HFF-Myc (cell line): Measurements from ENCODE around the gene ATF5.

Experiments used
- DNase-seq: peaks from one replicate; pipeline ENCODE4 v3.0.0-alpha.2; 2011; ENCODE audit warnings: low read depth; ENCODE audit errors: extremely low read depth
- H3K4me3 ChIP-seq: replicated peaks from 2 replicates; pipeline ENCODE4 v1.5.1; 2011; ENCODE audit warnings: low read depth, mild to moderate bottlenecking, control low read depth, low read length
- CTCF ChIP-seq: IDR thresholded peaks from 2 replicates; pipeline ENCODE4 v1.5.1; 2012; ENCODE audit warnings: mild to moderate bottlenecking, low read depth, low read length, control low read depth; ENCODE audit errors: missing control alignments

ATF5 gene

GRCh38 chr19:49929121-49929610 lies at the start of gene ATF5, which contains the start of gene NUP62:
Gene ATF5 (plus strand): TSS chr19:49929205. CDS start chr19:49930851, 1,646 bp downstream.
Gene NUP62 (minus strand): TSS chr19:49929504. CDS start chr19:49909807, 19,697 bp downstream.
- peak; percentile 56 for DNase-seq
- TF ChIP-seq CTCF = no peak
- H3K4me3 ChIP-seq = peak within 1 kb of the TSS; percentile 86

GRCh38 chr19:49879243-49879963 lies 49.6 kb upstream of the ATF5 start:
- no peak overlapping the region for H3K4me3 ChIP-seq
- DNase-seq = no peak
- no peak for TF ChIP-seq CTCF

- H3K4me3 ChIP-seq = no peak overlapping the region
- DNase-seq = no peak
- no peak for TF ChIP-seq CTCF
These were observed 48.7 kb upstream of the ATF5 start for GRCh38 chr19:49880162-49880869.

GRCh38 chr19:49881186-49881585 lies 47.8 kb upstream of the ATF5 start:
- DNase-seq = no peak
- no peak for TF ChIP-seq CTCF
- no peak overlapping the region for H3K4me3 ChIP-seq

- no peak for DNase-seq
- no peak for TF ChIP-seq CTCF
These were observed 47.2 kb upstream of the ATF5 start for GRCh38 chr19:49881672-49882394.

GRCh38 chr19:49882643-49883042 lies 46.4 kb upstream of the ATF5 start:
- H3K4me3 ChIP-seq = no peak overlapping the region
- no peak for DNase-seq
- TF ChIP-seq CTCF = no peak

More at GRCh38 chr19:49881672-49882394, 47.2 kb upstream of the ATF5 start:
- no peak overlapping the region for H3K4me3 ChIP-seq
